GM19025 (cell line): ENCODE data around the gene DENND4C.
"Not testable (repeated sequence)": the region's sequence is repeated elsewhere in the genome, so short reads cannot be mapped to it uniquely, and the experiment has no call there.

Experiments used
- ATAC-seq: cut with Tn5 transposase; IDR thresholded peaks from one replicate; pipeline ENCODE4 v1.9.1; 2021; ENCODE audit warnings: mild to moderate bottlenecking, low read depth, moderate library complexity; ENCODE audit not compliant: unreplicated experiment

DENND4C gene

GRCh38 chr9:19223724-19224123 is 6.8 kb upstream of the DENND4C start:
- ATAC-seq = no peak

- ATAC-seq = no peak
Observed at GRCh38 chr9:19224563-19224962, 5.9 kb upstream of the DENND4C start.

- ATAC-seq = peak; percentile 49
Observed at GRCh38 chr9:19229595-19230354, 718 bp upstream of the DENND4C start.

- ATAC-seq = no peak
Observed at GRCh38 chr9:19231126-19231903, 822 bp downstream of the DENND4C start.

- no peak for ATAC-seq
Observed at GRCh38 chr9:19231904-19232822, 1.7 kb downstream of the DENND4C start.

- no peak for ATAC-seq
Observed at GRCh38 chr9:19232823-19233194, 2.3 kb downstream of the DENND4C start.

- no peak for ATAC-seq
Observed at GRCh38 chr9:19233344-19233743, 2.9 kb downstream of the DENND4C start.

- ATAC-seq = no peak
Observed at GRCh38 chr9:19239955-19240354, 9.5 kb downstream of the DENND4C start.

GRCh38 chr9:19241728-19242127 is 11.2 kb downstream of the DENND4C start:
- no peak for ATAC-seq

- ATAC-seq = no peak
Observed at GRCh38 chr9:19243366-19244033, 13.0 kb downstream of the DENND4C start.

- no peak for ATAC-seq
Observed at GRCh38 chr9:19246891-19247290, 16.4 kb downstream of the DENND4C start.

GRCh38 chr9:19247420-19247819 is 16.9 kb downstream of the DENND4C start:
- no peak for ATAC-seq

- ATAC-seq = not testable (repeated sequence)
Observed at GRCh38 chr9:19250346-19250745, 19.9 kb downstream of the DENND4C start.

GRCh38 chr9:19251203-19251602 is 20.7 kb downstream of the DENND4C start:
- ATAC-seq = not testable (repeated sequence)

- not testable (repeated sequence) for ATAC-seq
Observed at GRCh38 chr9:19251622-19252021, 21.1 kb downstream of the DENND4C start.

GRCh38 chr9:19252174-19252884 is 21.8 kb downstream of the DENND4C start:
- ATAC-seq = no peak

GRCh38 chr9:19252885-19253219 is 22.4 kb downstream of the DENND4C start:
- no peak for ATAC-seq

- ATAC-seq = no peak
Observed at GRCh38 chr9:19255112-19255511, 24.6 kb downstream of the DENND4C start.

GRCh38 chr9:19255821-19256220 is 25.3 kb downstream of the DENND4C start:
- ATAC-seq = no peak
